GM12872 (cell line): ENCODE results near the gene CDCA8.

Experiments
- TF ChIP-seq, protein P1 (sequence below): IDR thresholded peaks from 3 replicates; pipeline ENCODE4 v1.5.1; 2011; ENCODE audit warnings: low read depth, mild to moderate bottlenecking, low read length, moderate library complexity; ENCODE audit not compliant: insufficient read depth

Gene CDCA8

GRCh38 chr1:37662031-37662755 is 30.1 kb upstream of the CDCA8 start:
- TF ChIP-seq, protein P1, sequence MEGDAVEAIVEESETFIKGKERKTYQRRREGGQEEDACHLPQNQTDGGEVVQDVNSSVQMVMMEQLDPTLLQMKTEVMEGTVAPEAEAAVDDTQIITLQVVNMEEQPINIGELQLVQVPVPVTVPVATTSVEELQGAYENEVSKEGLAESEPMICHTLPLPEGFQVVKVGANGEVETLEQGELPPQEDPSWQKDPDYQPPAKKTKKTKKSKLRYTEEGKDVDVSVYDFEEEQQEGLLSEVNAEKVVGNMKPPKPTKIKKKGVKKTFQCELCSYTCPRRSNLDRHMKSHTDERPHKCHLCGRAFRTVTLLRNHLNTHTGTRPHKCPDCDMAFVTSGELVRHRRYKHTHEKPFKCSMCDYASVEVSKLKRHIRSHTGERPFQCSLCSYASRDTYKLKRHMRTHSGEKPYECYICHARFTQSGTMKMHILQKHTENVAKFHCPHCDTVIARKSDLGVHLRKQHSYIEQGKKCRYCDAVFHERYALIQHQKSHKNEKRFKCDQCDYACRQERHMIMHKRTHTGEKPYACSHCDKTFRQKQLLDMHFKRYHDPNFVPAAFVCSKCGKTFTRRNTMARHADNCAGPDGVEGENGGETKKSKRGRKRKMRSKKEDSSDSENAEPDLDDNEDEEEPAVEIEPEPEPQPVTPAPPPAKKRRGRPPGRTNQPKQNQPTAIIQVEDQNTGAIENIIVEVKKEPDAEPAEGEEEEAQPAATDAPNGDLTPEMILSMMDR, result no peak

DNA sequence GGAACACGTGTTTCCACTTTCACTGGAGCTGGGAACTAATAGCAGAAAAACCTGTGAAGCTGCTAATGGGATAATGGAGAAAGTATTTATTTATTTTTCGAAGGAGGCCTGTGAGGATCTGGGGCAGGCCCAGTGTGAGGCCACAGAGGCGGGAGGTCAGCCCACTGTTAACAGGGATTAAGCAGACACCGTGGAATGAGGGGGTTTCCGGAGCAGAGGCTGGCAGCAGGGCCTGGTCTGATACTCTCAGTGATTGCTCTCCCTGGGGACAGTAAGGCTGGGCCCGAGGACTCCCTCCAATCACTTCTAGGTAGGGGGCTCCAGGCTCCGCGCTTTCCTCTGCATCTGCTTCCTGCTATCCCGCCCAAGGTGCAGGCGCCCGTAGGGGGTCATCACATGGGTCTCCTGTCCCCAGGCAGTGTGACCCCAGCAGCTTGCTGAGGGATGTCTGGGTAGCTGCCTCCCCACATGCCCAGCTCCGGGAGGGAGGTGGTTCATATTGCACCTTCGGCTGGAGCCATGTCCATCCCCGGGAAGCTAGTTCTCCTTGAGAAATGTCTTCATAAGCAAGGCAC is 28.8 kb upstream of the CDCA8 start:
- TF ChIP-seq, protein P1, result no peak

DNA sequence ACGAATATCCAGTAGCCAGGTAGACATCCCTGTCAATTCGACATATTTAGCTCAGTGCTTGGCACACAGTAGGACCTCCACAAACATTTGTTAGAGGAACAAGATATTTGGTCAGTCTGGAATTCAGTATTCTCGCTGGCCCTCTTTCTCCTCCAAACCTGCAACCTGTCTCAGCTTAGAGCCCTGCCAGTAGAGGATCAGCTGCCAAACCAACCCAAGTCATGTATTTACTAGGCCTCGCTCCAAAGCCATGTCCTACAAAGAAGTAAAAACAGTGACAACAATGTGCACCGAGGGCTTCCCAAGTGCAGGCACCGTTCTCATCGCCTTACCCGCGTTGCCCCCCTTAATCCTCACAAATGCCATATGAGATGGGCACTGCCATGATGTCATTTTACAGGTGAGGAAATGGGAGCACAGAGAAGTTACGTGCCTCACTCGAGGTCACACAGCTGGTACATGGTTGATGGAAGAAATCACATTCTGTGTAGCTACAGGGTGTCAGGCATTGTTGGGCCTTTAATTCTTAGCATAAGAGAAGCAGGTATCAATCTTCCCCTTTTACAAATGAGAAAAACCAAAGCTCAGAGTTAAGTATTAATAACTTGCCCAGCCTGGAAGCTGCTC is 26.0 kb upstream of the CDCA8 start:
- TF ChIP-seq, protein P1, result no peak

- TF ChIP-seq, protein P1, result no peak
These were observed 25.2 kb upstream of the CDCA8 start for GRCh38 chr1:37667023-37667671.

GRCh38 chr1:37670133-37670532 is 22.2 kb upstream of the CDCA8 start:
- TF ChIP-seq, protein P1, result no peak

DNA sequence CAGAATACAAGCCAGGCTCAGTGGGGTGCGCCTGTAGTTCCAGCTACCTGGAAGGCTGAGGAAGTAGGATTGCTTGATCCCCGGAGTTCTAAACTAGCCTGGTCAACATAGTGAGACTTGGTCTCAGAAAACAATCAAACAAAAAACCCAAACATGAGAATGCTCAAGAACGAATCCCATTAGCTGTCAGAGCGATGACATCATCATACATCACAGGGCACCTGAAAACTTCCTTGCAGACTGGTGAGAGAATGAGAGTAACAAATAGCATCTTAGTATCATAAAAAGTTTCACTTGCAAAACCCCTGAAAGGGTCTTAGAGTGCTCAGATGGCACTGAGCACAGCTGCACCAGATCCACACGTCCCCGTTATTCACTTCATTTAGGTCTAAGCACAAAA is 21.1 kb upstream of the CDCA8 start:
- TF ChIP-seq, protein P1, result no peak
